Omental fat pad (tissue), 4 donors: ENCODE results near the gene CDC5L. TPM values are rescaled to one million over a fixed set of nuclear protein-coding genes. Genes with fewer than 3 reads are reported as not detected.

Source experiments
- ATAC-seq: fragments of 150-250 bp; one replicate; pipeline ENCODE4 v1.9.1; 2016; ENCODE audit warnings: mild to moderate bottlenecking, moderate library complexity; ENCODE audit not compliant: low FRiP score
- DNase-seq: peaks from one replicate; pipeline ENCODE4 v3.0.0-alpha.2; 2019; ENCODE audit warnings: low spot score
- CTCF ChIP-seq, 3 donors: fragments of 450-650 bp; IDR thresholded peaks; one replicate each; pipeline ENCODE4 v1.5.1; 2016 to 2017; ENCODE audit warnings: antibody characterized with exemption in 3 of 3, mild to moderate bottlenecking in 3 of 3, moderate library complexity in 2 of 3
- total RNA-seq, 4 donors: library from RNA; depleted of rRNA; stranded (reverse); fragments of >200 nt; gene quantifications; one replicate each; pipeline ENCODE4 v1.1.0, GENCODE V29; 2016

Gene CDC5L
- total RNA-seq, 4 donors from 2014 or later, result 14.6 to 21.4 (median 17.3) TPM

- ATAC-seq (no peak), DNase-seq (no peak)
- TF ChIP-seq CTCF (IDR thresholded peaks at IDR 0.05), result no peak
These were observed 22.9 kb downstream of the CDC5L start for GRCh38 chr6:44410363-44410762.

- TF ChIP-seq CTCF (IDR thresholded peaks at IDR 0.05), result no peak
- no peak for ATAC-seq
These were observed 23.6 kb downstream of the CDC5L start for GRCh38 chr6:44411141-44411540.

GRCh38 chr6:44415449-44415848 lies 27.9 kb downstream of the CDC5L start:
- ATAC-seq (no peak), DNase-seq (no peak)
- no peak for TF ChIP-seq CTCF (IDR thresholded peaks at IDR 0.05)

More at GRCh38 chr6:44411141-44411540, 23.6 kb downstream of the CDC5L start:
- no peak for DNase-seq

GRCh38 chr6:44415873-44416502 lies 28.5 kb downstream of the CDC5L start:
- ATAC-seq, result peak; percentile 78

GRCh38 chr6:44422531-44422930 lies 35.0 kb downstream of the CDC5L start:
- TF ChIP-seq CTCF (IDR thresholded peaks at IDR 0.05), result no peak
- ATAC-seq (no peak), DNase-seq (no peak)

More at GRCh38 chr6:44415873-44416502, 28.5 kb downstream of the CDC5L start:
- DNase-seq, result no peak
- no peak for TF ChIP-seq CTCF (IDR thresholded peaks at IDR 0.05)

- ATAC-seq (no peak), DNase-seq (no peak)
- TF ChIP-seq CTCF (IDR thresholded peaks at IDR 0.05), result no peak
These were observed 35.8 kb downstream of the CDC5L start for GRCh38 chr6:44423306-44423705.

GRCh38 chr6:44425951-44426350 lies 38.4 kb downstream of the CDC5L start:
- no peak for ATAC-seq

More at GRCh38 chr6:44425951-44426350, 38.4 kb downstream of the CDC5L start:
- no peak for TF ChIP-seq CTCF (IDR thresholded peaks at IDR 0.05)
- DNase-seq, result no peak
